HG03135 (cell line): Measurements from ENCODE around the gene CENPQ.

ENCODE experiments used
- ATAC-seq: cut with Tn5 transposase; IDR thresholded peaks from one replicate; pipeline ENCODE4 v1.9.1; 2021; ENCODE audit warnings: mild to moderate bottlenecking, moderate library complexity; ENCODE audit not compliant: unreplicated experiment

Gene CENPQ

DNA sequence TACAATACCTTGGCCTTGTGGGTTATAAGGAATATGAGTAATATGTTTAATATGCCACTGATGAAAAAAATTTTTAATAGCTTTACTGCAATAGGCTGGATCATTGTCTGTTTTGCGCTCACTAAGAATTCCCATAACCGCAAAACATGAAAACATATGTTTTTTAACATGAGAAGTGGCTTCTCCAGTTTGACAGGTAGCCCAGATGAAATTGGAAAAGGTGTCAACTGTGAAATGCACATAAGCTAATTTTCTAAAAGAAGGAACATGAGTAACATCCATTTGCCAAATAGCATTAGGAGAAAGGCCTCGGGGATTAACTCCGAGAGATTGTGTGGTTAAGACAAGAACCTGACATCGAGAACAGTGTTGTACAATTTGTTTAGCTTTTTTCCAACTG, 41.5 kb downstream of the CENPQ start:
- no peak for ATAC-seq

- no peak for ATAC-seq
These were observed 43.5 kb downstream of the CENPQ start for GRCh38 chr6:49506569-49507111.

- ATAC-seq = no peak
These were observed 46.2 kb downstream of the CENPQ start for GRCh38 chr6:49509342-49509741.

DNA sequence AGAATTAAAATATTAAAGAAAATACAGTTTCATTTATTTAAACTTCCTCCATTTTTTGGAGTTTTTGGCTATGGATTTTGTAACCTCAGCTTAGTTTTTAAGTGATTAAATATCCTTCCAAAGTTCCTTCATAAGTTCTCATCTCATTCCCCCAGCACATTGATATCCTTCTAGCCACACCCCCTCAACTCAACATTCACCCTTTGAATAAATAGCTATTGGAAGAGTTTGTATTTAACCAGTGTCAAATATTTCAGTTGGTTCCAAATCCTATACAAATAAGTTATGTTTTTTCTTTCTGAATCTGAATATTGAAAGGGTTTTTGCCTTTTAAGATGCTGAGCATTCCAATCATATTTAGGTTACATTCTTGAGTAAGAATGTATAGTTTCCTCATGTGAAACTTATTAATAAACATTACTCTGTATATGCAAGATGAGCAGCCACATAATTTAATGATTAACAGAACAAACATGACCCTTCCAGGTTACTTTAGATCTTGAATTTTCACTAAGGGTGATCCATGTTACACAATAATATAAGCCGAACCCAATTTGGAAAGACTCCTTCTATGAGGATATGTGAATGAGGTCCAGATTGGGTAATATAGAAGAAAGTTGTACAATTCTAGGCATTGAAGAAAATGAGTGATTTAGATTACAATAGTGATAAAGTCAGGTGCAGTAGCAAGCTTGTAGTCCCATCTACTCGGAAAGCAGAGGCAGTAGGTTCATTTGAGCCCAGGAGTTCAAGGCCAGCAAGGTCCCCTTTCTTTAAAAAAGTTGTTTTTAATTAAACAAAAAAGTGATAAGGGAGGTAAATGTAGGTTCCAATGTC, 50.2 kb downstream of the CENPQ start:
- no peak for ATAC-seq

DNA sequence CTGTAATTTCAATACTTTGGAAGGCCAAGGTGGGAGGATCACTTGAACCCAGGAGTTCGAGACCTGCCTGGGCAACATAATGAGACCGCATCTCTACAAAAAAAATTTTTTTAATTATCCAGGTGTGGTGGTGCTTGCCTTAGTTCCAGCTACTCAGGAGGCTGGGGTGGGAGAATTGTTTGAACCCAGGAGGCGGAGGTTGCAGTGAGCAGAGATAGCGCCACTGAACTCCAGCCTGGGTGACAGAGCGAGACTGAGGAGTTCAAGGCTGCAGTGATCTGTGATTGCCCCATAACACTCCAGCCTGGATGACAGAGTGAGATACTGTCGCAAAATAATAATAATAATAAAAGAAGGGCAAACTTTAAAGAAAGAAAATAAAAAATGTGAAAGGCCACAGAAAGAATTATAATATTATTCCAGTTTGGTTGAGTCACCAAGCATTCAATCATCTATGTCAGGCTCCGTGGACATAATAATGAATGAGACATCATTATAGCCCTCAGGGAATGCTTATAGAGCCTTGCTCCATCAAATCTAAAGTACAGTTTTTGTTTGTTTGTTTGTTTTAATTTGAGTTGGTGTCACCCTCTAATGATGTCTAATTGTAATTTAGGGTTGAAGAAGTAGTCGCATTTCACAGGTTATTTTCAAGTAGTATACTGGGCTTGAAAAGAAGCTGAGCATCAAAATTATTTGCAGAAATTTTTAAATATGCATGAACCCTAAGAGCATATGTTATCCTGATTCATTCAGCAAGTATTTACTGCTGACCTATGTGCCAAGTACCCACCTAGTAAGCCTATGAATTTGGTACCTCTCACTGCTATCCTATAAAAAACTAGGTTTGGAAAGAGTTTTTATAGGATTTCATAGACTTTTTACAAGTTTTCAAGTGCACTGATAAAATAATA, 51.7 kb downstream of the CENPQ start:
- ATAC-seq = no peak

GRCh38 chr6:49515485-49516146, 52.4 kb downstream of the CENPQ start:
- no peak for ATAC-seq

DNA sequence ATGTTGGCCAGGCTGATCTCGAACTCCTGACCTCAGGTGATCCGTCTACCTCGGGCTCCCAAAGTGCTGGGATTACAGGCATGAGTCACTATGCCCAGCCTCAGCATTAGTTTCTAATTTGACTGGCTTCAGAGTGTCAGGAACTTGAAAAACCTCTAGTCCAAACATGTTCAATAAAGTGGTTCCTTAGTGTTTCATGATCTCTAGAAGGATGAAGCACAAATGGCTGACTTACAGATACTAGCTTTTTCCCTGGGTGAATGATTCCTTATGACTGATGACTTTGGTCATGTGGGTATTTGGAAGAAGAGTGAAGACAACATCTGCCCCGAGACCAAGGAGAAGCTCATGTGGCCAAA, 53.0 kb downstream of the CENPQ start:
- no peak for ATAC-seq

DNA sequence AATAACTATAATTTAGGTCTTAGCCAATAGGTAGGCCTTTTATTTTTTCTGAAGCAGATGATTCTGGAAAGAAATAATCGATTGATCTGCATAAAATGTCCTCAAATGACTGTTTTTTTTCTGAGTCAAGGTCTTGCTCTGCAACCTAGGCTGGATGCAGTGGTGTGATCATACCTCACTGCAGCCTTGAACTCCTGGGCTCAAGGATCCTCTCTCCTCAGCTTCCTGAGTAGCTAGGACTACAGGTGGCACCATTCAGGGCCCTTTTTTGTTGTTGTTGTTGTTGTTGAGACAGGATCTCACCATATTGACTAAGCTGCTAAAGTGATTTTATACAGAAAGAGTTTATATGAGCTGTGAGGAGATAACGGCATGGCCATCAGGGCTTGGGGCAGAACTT, 54.7 kb downstream of the CENPQ start:
- no peak for ATAC-seq

- ATAC-seq = peak; percentile 88
These were observed 56.5 kb downstream of the CENPQ start for GRCh38 chr6:49519660-49520059.

GRCh38 chr6:49522710-49523593, 59.8 kb downstream of the CENPQ start:
- ATAC-seq = no peak

DNA sequence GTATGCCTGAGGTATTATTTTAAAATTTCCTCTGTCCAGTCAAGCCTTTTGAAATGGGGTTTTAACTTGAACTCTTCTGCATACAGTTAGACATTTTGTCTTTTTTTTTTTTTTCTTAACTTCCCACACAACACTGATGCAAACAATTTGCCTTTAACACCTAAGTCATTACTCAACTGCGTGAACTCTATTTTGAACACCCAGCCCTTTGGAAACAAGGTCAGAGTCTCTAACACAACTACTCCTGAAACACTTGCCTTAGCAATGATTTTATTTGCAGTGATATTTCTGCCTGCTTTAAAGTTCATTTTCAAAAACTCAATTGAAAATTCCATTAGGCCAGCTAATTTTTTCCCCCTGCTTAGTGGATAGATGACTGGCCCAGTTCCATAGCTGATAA, 60.7 kb downstream of the CENPQ start:
- ATAC-seq = no peak

DNA sequence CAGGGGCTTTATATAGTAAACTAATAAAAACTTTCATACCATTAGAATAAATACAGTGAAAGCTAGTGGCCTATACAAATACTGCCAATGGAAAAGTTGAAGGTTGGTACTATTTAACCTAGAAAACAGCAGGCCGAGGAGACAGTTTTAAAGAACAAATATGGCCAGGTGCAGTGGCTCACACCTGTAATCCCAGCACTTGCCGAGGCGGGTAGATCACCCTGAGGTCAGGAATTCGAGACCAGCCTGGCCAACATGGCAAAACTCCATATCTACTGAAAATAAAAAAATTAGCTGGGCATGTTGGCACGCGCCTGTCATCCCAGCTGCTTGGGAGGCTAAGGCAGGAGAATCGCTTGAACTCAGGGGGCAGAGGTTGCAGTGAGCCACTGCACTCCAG, 61.4 kb downstream of the CENPQ start:
- no peak for ATAC-seq

- no peak for ATAC-seq
These were observed 63.4 kb downstream of the CENPQ start for GRCh38 chr6:49526598-49526997.

DNA sequence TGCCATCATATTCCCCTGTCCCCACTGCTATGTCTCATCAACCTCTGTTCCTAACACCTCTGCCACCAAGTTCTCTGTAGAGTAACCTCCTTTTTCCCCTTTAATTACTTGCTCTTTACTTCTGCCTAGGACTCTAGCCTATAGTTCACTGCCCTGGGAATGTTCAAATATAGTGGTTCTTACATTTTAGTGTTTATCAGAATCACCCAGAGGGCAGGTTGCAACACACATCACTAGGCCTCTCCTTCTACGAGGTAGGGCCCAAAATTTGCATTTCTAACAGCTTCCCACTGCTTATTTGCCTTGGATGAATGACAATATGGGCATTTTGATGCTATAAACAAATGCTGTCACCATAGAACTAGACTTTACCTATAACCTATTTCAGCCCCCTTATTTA, 64.2 kb downstream of the CENPQ start:
- no peak for ATAC-seq

- no peak for ATAC-seq
These were observed 65.4 kb downstream of the CENPQ start for GRCh38 chr6:49528571-49528970.

GRCh38 chr6:49530141-49530776, 67.1 kb downstream of the CENPQ start:
- ATAC-seq = no peak

DNA sequence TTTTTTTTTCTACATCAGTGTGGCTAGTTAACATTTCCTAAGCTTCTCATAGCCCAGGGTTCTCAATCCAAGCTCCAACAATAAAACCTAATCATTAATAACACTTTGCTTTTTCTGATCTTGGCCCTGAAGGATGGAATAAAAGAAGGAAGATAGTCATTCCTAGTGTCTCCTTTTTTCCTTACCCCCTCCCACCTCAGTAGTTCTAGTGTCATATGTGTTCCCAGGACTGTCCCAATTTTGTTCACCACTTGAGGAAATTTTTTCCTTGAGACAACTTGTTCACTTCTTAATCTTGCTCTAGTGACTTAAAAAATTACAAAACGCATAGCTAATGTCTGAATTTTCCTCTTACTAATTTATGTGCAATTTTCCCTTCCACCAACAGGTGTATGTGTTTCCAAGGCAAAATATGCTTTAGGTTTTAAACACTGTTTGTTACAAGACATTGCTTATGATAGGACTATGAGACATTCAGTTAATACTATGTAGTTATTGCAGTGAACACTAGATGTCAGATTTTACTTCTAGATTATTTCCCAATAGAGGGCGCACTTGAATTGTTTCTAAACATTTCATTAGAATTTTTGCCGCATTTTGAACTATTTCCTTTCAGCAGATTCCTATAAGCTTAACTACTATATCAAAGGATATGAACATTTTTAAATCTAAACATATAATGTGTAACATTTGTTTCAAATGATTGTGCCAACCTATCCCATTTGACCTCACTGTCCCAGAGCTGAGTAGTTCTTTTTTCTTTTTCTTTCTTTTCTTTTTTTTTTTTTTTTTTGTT, 68.8 kb downstream of the CENPQ start:
- peak; percentile 96 for ATAC-seq

DNA sequence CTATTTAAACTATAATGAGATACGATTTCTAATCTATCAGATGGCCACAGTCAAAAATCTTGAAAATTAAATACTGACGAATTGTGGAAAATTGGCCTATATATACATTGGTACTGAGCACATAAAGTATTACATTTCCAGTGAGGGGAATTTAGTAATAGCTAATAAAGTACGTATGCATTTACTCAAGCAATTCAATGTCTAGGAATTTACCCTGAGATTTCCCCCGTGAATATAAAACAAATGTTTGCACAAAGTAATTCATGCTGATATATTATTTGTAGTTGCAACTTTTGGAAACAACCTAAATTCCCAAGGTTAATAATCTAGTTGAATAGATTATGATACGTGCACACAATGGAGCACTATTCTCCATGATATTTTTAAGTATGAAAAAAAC, 72.6 kb downstream of the CENPQ start:
- ATAC-seq = no peak

- ATAC-seq = no peak
These were observed 75.9 kb downstream of the CENPQ start for GRCh38 chr6:49539102-49539501.
